HCT116 (cell line): ENCODE data around the gene WNT16. TPM values are rescaled to one million over a fixed set of nuclear protein-coding genes. Genes with fewer than 3 reads are reported as not detected.

ENCODE experiments used
- ATAC-seq: fragments of 200-7000 bp; cut with Tn5 transposase; 2 replicates; pipeline ENCODE4 v1.9.1; 2020; ENCODE audit warnings: mild to moderate bottlenecking, moderate library complexity
- BruUV-seq: library from RNA; stranded (reverse); fragments of 400-500 nt; replicated peaks from 2 replicates; lab custom pipeline; 2021; lab: Mats Ljungman, UMichigan
- CTCF ChIA-PET: fragments of 300-600 bp; sonication (Branson Sonifier 250); formaldehyde crosslinking; loops from one replicate; lab custom pipeline; 2021; ENCODE audit warnings: antibody characterized with exemption; lab: Charles Lee
- POLR2A ChIA-PET: fragments of 300-600, 350-600 bp; sonication (Branson Sonifier 250); formaldehyde crosslinking; loops from one replicate; lab custom pipeline; 2021; ENCODE audit warnings: antibody characterized with exemption; lab: Charles Lee
- RAD21 ChIA-PET, 2 experiments: fragments of 300-600 bp; sonication (Branson Sonifier 250); formaldehyde crosslinking; loops; one replicate each; lab custom pipeline; 2023; ENCODE audit warnings: low total read pairs in 2 of 2; ENCODE audit not compliant: uncharacterized antibody in 2 of 2, unreplicated experiment in 2 of 2, low non-redundant PET in 1 of 2; lab: Charles Lee
- DNase-seq: peaks from one replicate; pipeline ENCODE4 v3.0.0-alpha.2; 2010; ENCODE audit warnings: low read depth, low spot score
- H2AFZ ChIP-seq: fragments of 200-600 bp; shearing (Covaris generic), sonication (generic); 2 replicates; pipeline ENCODE4 v1.6.1; 2017; ENCODE audit warnings: low read depth, mixed run types, mixed read lengths, antibody characterized with exemption, low read length; ENCODE audit not compliant: poor library complexity, severe bottlenecking
- H3K27ac ChIP-seq: 2 replicates; pipeline ENCODE4 v1.5.1; 2012; ENCODE audit warnings: low read depth, low read length
- H3K27me3 ChIP-seq: fragments of 200-600 bp; sonication (generic); 2 replicates; pipeline ENCODE4 v1.6.1; 2016; ENCODE audit warnings: mixed run types, low read length, mixed read lengths; ENCODE audit not compliant: insufficient read depth
- H3K36me3 ChIP-seq, 2 experiments: fragments of 200-500 bp in 1 of 2; fragments of 200-600 bp in 1 of 2; sonication (Bioruptor generic) in 1 of 2; sonication (generic) in 1 of 2; 2 replicates each; pipeline versions ENCODE4 v1.5.1 to v1.6.1; 2014 to 2016; ENCODE audit warnings: low read length in 2 of 2, inconsistent platforms in 1 of 2, mixed read lengths in 1 of 2, mixed run types in 1 of 2; ENCODE audit not compliant: insufficient read depth in 2 of 2, control insufficient read depth in 1 of 2
- H3K4me1 ChIP-seq, 2 experiments: fragments of 200-600 bp in 1 of 2; sonication (generic) in 1 of 2; 2 replicates each; pipeline versions ENCODE4 v1.5.1 to v1.6.1; 2012 to 2017; ENCODE audit warnings: low read length in 2 of 2, inconsistent platforms in 1 of 2, mild to moderate bottlenecking in 1 of 2, mixed read lengths in 1 of 2, mixed run types in 1 of 2, moderate library complexity in 1 of 2; ENCODE audit not compliant: insufficient read depth in 2 of 2, control insufficient read depth in 1 of 2
- H3K4me2 ChIP-seq: fragments of 200-600 bp; sonication (generic); 2 replicates; pipeline ENCODE4 v1.6.1; 2017; ENCODE audit warnings: mixed run types, low read length, mixed read lengths
- H3K4me3 ChIP-seq, 2 experiments: fragments of 200-600 bp in 1 of 2; sonication (generic) in 1 of 2; replicated peaks in 1 of 2; 2 replicates each; pipeline ENCODE4 v1.5.1; 2011 to 2016; ENCODE audit warnings: low read length in 2 of 2, control low read depth in 1 of 2, low read depth in 1 of 2, mild to moderate bottlenecking in 1 of 2, mixed read lengths in 1 of 2, mixed run types in 1 of 2
- H3K79me2 ChIP-seq: fragments of 200-600 bp; sonication (generic); 2 replicates; pipeline ENCODE4 v1.6.1; 2017; ENCODE audit warnings: mild to moderate bottlenecking, mixed run types, low read length, moderate library complexity, mixed read lengths; ENCODE audit not compliant: insufficient read depth
- H3K9ac ChIP-seq: fragments of 200-600 bp; sonication (generic); 2 replicates; pipeline ENCODE4 v1.6.1; 2016; ENCODE audit warnings: low read length, mixed read lengths
- H3K9me2 ChIP-seq: fragments of 200-600 bp; sonication (generic), shearing (Covaris generic); 2 replicates; pipeline ENCODE4 v1.6.1; 2017; ENCODE audit warnings: mixed run types, mild to moderate bottlenecking, moderate library complexity; ENCODE audit not compliant: insufficient read depth
- H3K9me3 ChIP-seq, 2 experiments: fragments of 200-500 bp in 1 of 2; fragments of 200-600 bp in 1 of 2; sonication (Bioruptor generic) in 1 of 2; sonication (generic) in 1 of 2; 2 replicates each; pipeline ENCODE4 v1.6.1; 2014 to 2017; ENCODE audit warnings: low read length in 2 of 2, mixed read lengths in 2 of 2, inconsistent platforms in 1 of 2, low read depth in 1 of 2, mild to moderate bottlenecking in 1 of 2, mixed run types in 1 of 2, moderate library complexity in 1 of 2; ENCODE audit not compliant: control insufficient read depth in 1 of 2, insufficient read depth in 1 of 2
- H4K20me1 ChIP-seq: fragments of 200-600 bp; sonication (generic), shearing (Covaris generic); 2 replicates; pipeline ENCODE4 v1.6.1; 2017; ENCODE audit warnings: mixed run types, mild to moderate bottlenecking, moderate library complexity; ENCODE audit not compliant: insufficient read depth
- CEBPB ChIP-seq: IDR thresholded peaks from 2 replicates; pipeline ENCODE4 v1.6.1; 2012; ENCODE audit warnings: low read depth
- CTCF ChIP-seq, 3 experiments: fragments of 200-600 bp in 1 of 3; sonication (generic) in 1 of 3; IDR thresholded peaks in 2 of 3; conservative IDR thresholded peaks in 1 of 3; 2 replicates each; pipeline ENCODE4 v1.5.1; 2012 to 2017; ENCODE audit warnings: low read depth in 2 of 3, low read length in 2 of 3, antibody characterized with exemption in 1 of 3, borderline replicate concordance in 1 of 3, control low read depth in 1 of 3, mild to moderate bottlenecking in 1 of 3, mixed read lengths in 1 of 3, mixed run types in 1 of 3, moderate library complexity in 1 of 3; ENCODE audit not compliant: insufficient read depth in 1 of 3
- EZH2 ChIP-seq: fragments of 200-600 bp; sonication (generic); IDR thresholded peaks from 2 replicates; pipeline ENCODE4 v1.6.1; 2017; ENCODE audit warnings: antibody characterized with exemption, mixed run types
- MAX ChIP-seq: IDR thresholded peaks from 2 replicates; pipeline ENCODE4 v1.6.1; 2012
- REST ChIP-seq: IDR thresholded peaks from 2 replicates; pipeline ENCODE4 v1.6.1; 2012; ENCODE audit warnings: low read depth
- SP1 ChIP-seq: IDR thresholded peaks from 2 replicates; pipeline ENCODE4 v1.6.1; 2012; ENCODE audit warnings: low read depth
- YY1 ChIP-seq: IDR thresholded peaks from 2 replicates; pipeline ENCODE4 v1.6.1; 2011; ENCODE audit warnings: low read length, low read depth, moderate library complexity, mild to moderate bottlenecking; ENCODE audit not compliant: insufficient replicate concordance; ENCODE audit errors: extremely low read depth
- ZBTB33 ChIP-seq: IDR thresholded peaks from 2 replicates; pipeline ENCODE4 v1.6.1; 2011; ENCODE audit warnings: mild to moderate bottlenecking, low read length, moderate library complexity; ENCODE audit not compliant: insufficient replicate concordance; ENCODE audit errors: extremely low read depth
- intact Hi-C: fragments of 100-400 bp; cut with micrococcal nuclease; formaldehyde crosslinking; loops from 2 replicates; pipeline ENCODE4 v1.10.0; 2022
- total RNA-seq: library from RNA; stranded (reverse); gene quantifications from one replicate; pipeline ENCODE4 v1.2.1, GENCODE V29; 2021; ENCODE audit not compliant: unreplicated experiment

Gene WNT16
- total RNA-seq, 1 experiment from 2014 or later = 152 TPM

GRCh38 chr7:121383235-121383910 is 54.6 kb downstream of the WNT16 start:
- Histone ChIP-seq H3K9me3 (no peaks in the 10 kb centered on the region), H3K9me2 (no peaks in the 10 kb centered on the region), H3K27me3 (no peaks in the 10 kb centered on the region), H4K20me1 (peaks cover 76% of the 10 kb centered on the region), H3K36me3 (peaks cover 10 to 40% of the 10 kb centered on the region in 2 experiments), H3K4me1 (peaks cover 11 to 48% of the 10 kb centered on the region in 2 experiments; a peak in 3 of 4 replicates), H3K4me2 (no peak overlapping the region), H2AFZ (no peak overlapping the region), H3K9ac (no peak overlapping the region), H3K27ac (no peak overlapping the region), H3K4me3 (no peak overlapping the region), H3K79me2 (peaks cover 100% of the 10 kb centered on the region)
- BruUV-seq = no TSS peak
- TF ChIP-seq CTCF (IDR thresholded peaks at IDR 0.05 in 2 of 3, conservative IDR thresholded peaks at IDR 0.05 in 1 of 3; ENCODE audit: borderline replicate concordance in 1 of 3, insufficient read depth in 1 of 3, low read depth in 2 of 3, low read length in 2 of 3) (no peak), SP1 (no peak), EZH2 (no peak), MAX (no peak), CEBPB (no peak), YY1 (no peak), ZBTB33 (no peak), REST (no peak)
- ChIA-PET RAD21 (interaction anchor here in 1 of 2 experiments (0.5 kb wide), 1 partner anchor 147 kb away, joined by 5 read pairs; no protein-coding TSS in a partner anchor), CTCF (interaction anchor here (1.2 to 1.7 kb wide), 4 partner anchors 10 to 16 kb away, joined by 3 to 8 read pairs (median 6); partner anchors contain the start of gene FAM3C), POLR2A (no interaction called here)
- ATAC-seq = no peak
- DNase-seq = no peak
- intact Hi-C loops = no loop called here
